Measurements from ENCODE around the gene MYL7. TPM values are rescaled to one million over a fixed set of nuclear protein-coding genes. Genes with fewer than 3 reads are reported as not detected.

MYL7 gene
- total RNA-seq, 2 donors from 2014 or later = not detected

GRCh38 chr7:44123190-44124003 lies 17.7 kb downstream of the MYL7 start, which contains the start of gene POLD2:
Gene POLD2 (minus strand): TSS chr7:44123548. CDS start chr7:44122053, 1,495 bp downstream.
- Mint-ChIP-seq H3K27me3 (no peaks in the 10 kb centered on the region), H3K27ac (peak within 1 kb of the TSS; percentile 57 to 89), H3K4me3 (peak within 1 kb of the TSS; percentile 91), H3K36me3 (peaks cover 13% of the 10 kb centered on the region), H3K9me3 (no peaks in the 10 kb centered on the region), H3K4me1 (ENCODE audit: low read depth in 2 of 2) (peaks cover 16 to 28% of the 10 kb centered on the region in 2 donors)
- DNase-seq (ENCODE audit: low spot score) (peak; percentile 99), ATAC-seq (peak; percentile 100)

GRCh38 chr7:44122529-44122928 lies 18.6 kb downstream of the MYL7 start:
- H3K4me1 Mint-ChIP-seq (ENCODE audit: low read depth in 2 of 2) = peaks cover 19 to 28% of the 10 kb centered on the region in 2 donors
- no peaks in the 10 kb centered on the region for H3K27me3 Mint-ChIP-seq
- peak overlapping the region; percentile 91 for H3K4me3 Mint-ChIP-seq
- H3K9me3 Mint-ChIP-seq = no peaks in the 10 kb centered on the region
- ATAC-seq (no peak), DNase-seq (ENCODE audit: low spot score) (no peak)
- H3K27ac Mint-ChIP-seq = peak overlapping the region; percentile 18 to 57
- peaks cover 13% of the 10 kb centered on the region for H3K36me3 Mint-ChIP-seq

- DNase-seq (ENCODE audit: low spot score) (no peak), ATAC-seq (no peak)
- Mint-ChIP-seq H3K36me3 (peaks cover 13% of the 10 kb centered on the region), H3K4me3 (peak overlapping the region; percentile 91), H3K9me3 (no peaks in the 10 kb centered on the region), H3K27me3 (no peaks in the 10 kb centered on the region), H3K4me1 (ENCODE audit: low read depth in 2 of 2) (peaks cover 19 to 28% of the 10 kb centered on the region in 2 donors), H3K27ac (peak overlapping the region; percentile 18 to 57)
These were observed 19.2 kb downstream of the MYL7 start for GRCh38 chr7:44121761-44122420.

GRCh38 chr7:44120395-44120794 lies 20.7 kb downstream of the MYL7 start:
- Mint-ChIP-seq H3K9me3 (no peaks in the 10 kb centered on the region), H3K27me3 (no peaks in the 10 kb centered on the region), H3K4me3 (no peak overlapping the region), H3K36me3 (peaks cover 13% of the 10 kb centered on the region), H3K4me1 (ENCODE audit: low read depth in 2 of 2) (peaks cover 19 to 28% of the 10 kb centered on the region in 2 donors), H3K27ac (no peak overlapping the region)
- ATAC-seq (no peak), DNase-seq (ENCODE audit: low spot score) (no peak)

- DNase-seq (ENCODE audit: low spot score) (no peak), ATAC-seq (no peak)
- no peaks in the 10 kb centered on the region for H3K9me3 Mint-ChIP-seq
- H3K27me3 Mint-ChIP-seq = no peaks in the 10 kb centered on the region
- H3K4me1 Mint-ChIP-seq (ENCODE audit: low read depth in 2 of 2) = peaks cover 19 to 28% of the 10 kb centered on the region in 2 donors
- peaks cover 13% of the 10 kb centered on the region for H3K36me3 Mint-ChIP-seq
- no peak overlapping the region for H3K27ac Mint-ChIP-seq
- no peak overlapping the region for H3K4me3 Mint-ChIP-seq
These were observed 21.2 kb downstream of the MYL7 start for GRCh38 chr7:44119829-44120380.

GRCh38 chr7:44117801-44118429 lies 23.2 kb downstream of the MYL7 start:
- DNase-seq (ENCODE audit: low spot score) (no peak), ATAC-seq (no peak)
- Mint-ChIP-seq H3K27me3 (no peaks in the 10 kb centered on the region), H3K36me3 (peaks cover 13% of the 10 kb centered on the region), H3K9me3 (no peaks in the 10 kb centered on the region), H3K4me1 (ENCODE audit: low read depth in 2 of 2) (peaks cover 16 to 21% of the 10 kb centered on the region in 2 donors), H3K27ac (no peak overlapping the region), H3K4me3 (no peak overlapping the region)

- peaks cover 13% of the 10 kb centered on the region for H3K36me3 Mint-ChIP-seq
- no peaks in the 10 kb centered on the region for H3K27me3 Mint-ChIP-seq
- no peak for ATAC-seq
These were observed 24.1 kb downstream of the MYL7 start for GRCh38 chr7:44116789-44117666.

GRCh38 chr7:44116087-44116788 lies 24.9 kb downstream of the MYL7 start:
- no peak for ATAC-seq
- no peak for DNase-seq (ENCODE audit: low spot score)
- H3K27ac Mint-ChIP-seq = no peak overlapping the region
- peaks cover 13% of the 10 kb centered on the region for H3K36me3 Mint-ChIP-seq
- no peaks in the 10 kb centered on the region for H3K27me3 Mint-ChIP-seq
- no peak overlapping the region for H3K4me3 Mint-ChIP-seq
- no peaks in the 10 kb centered on the region for H3K9me3 Mint-ChIP-seq
- H3K4me1 Mint-ChIP-seq (ENCODE audit: low read depth in 2 of 2) = peaks cover 12 to 14% of the 10 kb centered on the region in 2 donors

More at GRCh38 chr7:44116789-44117666, 24.1 kb downstream of the MYL7 start:
- Mint-ChIP-seq H3K27ac (no peak overlapping the region), H3K9me3 (no peaks in the 10 kb centered on the region), H3K4me1 (ENCODE audit: low read depth in 2 of 2) (peaks cover 12 to 14% of the 10 kb centered on the region in 2 donors), H3K4me3 (no peak overlapping the region)
- no peak for DNase-seq (ENCODE audit: low spot score)

- no peaks in the 10 kb centered on the region for H3K27me3 Mint-ChIP-seq
- H3K36me3 Mint-ChIP-seq = peaks cover 3% of the 10 kb centered on the region
- DNase-seq (ENCODE audit: low spot score) (no peak), ATAC-seq (no peak)
- peaks cover 3 to 7% of the 10 kb centered on the region in 2 donors for H3K4me1 Mint-ChIP-seq (ENCODE audit: low read depth in 2 of 2)
- no peak overlapping the region for H3K4me3 Mint-ChIP-seq
- no peaks in the 10 kb centered on the region for H3K9me3 Mint-ChIP-seq
- H3K27ac Mint-ChIP-seq = no peak overlapping the region
These were observed 26.4 kb downstream of the MYL7 start for GRCh38 chr7:44114586-44115310.

GRCh38 chr7:44113764-44114354 lies 27.3 kb downstream of the MYL7 start:
- no peak for ATAC-seq
- Mint-ChIP-seq H3K27ac (no peak overlapping the region), H3K36me3 (no peaks in the 10 kb centered on the region), H3K27me3 (no peaks in the 10 kb centered on the region), H3K4me3 (no peak overlapping the region), H3K9me3 (no peaks in the 10 kb centered on the region), H3K4me1 (ENCODE audit: low read depth in 2 of 2) (peaks cover 0 to 3% of the 10 kb centered on the region in 2 donors)
- no peak for DNase-seq (ENCODE audit: low spot score)

- DNase-seq (ENCODE audit: low spot score) (no peak), ATAC-seq (no peak)
- Mint-ChIP-seq H3K27ac (no peak overlapping the region), H3K36me3 (no peaks in the 10 kb centered on the region), H3K4me1 (ENCODE audit: low read depth in 2 of 2) (peaks cover 0 to 3% of the 10 kb centered on the region in 2 donors), H3K4me3 (no peak overlapping the region), H3K27me3 (no peaks in the 10 kb centered on the region), H3K9me3 (no peaks in the 10 kb centered on the region)
These were observed 28.0 kb downstream of the MYL7 start for GRCh38 chr7:44112997-44113763.
